ENCODE measurements around the gene OBSCN. TPM values are rescaled to one million over a fixed set of nuclear protein-coding genes. Genes with fewer than 3 reads are reported as not detected.

The OBSCN gene
- total RNA-seq, 1 donor from 2014 or later, result 20.6 TPM

DNA sequence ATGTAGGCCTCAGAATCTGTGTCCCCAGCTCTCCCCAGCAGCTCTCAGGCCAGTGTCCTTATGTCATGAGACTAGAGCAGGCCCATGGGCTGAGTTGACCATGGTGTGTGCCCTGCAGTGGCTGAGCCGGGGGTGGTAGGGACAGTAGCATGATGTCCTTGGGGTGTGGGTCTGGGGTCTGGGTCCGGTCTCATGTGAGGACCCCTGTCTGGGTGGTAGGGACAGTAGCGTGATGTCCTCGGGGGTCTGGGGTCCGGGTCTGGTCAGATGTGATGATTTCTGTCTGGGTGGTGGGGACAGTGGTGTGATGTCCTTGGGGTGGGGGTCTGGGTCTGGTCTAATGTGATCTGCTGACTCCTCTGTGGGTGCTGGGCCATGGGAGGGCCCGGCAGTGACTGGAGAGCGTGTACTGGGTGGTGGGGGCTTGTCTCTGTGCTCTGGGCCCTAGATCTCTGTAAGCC is 64.5 kb downstream of the OBSCN start:
- DNase-seq (ENCODE audit: low read depth), result no peak
- H3K4me3 ChIP-seq (ENCODE audit: low read depth, low read length), result no peak overlapping the region
- TF ChIP-seq, protein P1, sequence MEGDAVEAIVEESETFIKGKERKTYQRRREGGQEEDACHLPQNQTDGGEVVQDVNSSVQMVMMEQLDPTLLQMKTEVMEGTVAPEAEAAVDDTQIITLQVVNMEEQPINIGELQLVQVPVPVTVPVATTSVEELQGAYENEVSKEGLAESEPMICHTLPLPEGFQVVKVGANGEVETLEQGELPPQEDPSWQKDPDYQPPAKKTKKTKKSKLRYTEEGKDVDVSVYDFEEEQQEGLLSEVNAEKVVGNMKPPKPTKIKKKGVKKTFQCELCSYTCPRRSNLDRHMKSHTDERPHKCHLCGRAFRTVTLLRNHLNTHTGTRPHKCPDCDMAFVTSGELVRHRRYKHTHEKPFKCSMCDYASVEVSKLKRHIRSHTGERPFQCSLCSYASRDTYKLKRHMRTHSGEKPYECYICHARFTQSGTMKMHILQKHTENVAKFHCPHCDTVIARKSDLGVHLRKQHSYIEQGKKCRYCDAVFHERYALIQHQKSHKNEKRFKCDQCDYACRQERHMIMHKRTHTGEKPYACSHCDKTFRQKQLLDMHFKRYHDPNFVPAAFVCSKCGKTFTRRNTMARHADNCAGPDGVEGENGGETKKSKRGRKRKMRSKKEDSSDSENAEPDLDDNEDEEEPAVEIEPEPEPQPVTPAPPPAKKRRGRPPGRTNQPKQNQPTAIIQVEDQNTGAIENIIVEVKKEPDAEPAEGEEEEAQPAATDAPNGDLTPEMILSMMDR (conservative IDR thresholded peaks at IDR 0.05; ENCODE audit: low read depth, low read length), result no peak

DNA sequence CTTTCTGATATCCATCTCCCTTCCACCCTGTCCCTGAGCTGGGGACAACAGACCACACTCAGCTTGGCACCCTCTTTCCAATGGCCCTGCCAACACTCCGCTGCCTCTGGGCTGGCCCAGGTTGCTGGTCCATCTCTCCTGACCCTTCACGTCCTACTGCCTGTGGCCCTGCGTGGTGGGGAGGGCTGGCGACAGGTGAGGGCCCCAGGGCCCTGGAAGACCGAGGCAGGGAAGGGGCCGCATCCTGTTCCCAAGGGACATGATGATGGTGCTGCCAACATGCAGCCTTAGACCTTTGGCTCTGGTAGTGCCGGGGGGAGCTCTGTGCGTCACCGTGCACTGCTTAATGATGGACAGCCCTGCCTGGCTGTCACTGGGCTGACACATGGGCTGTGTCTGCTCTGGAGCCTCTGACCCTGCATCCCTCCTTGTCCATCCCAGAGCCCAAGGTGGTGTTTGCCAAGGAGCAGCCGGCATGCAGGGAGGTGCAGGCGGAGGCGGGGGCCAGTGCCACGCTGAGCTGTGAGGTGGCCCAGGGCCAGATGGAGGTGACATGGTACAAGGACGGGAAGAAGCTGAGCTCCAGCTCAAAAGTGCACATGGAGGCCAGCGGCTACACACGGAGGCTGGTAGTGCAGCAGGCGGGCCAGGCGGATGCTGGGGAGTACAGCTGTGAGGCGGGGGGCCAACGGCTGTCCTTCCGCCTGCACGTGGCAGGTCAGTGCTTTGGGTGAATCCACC is 65.2 kb downstream of the OBSCN start:
- H3K4me3 ChIP-seq (ENCODE audit: low read depth, low read length), result no peak overlapping the region
- DNase-seq (ENCODE audit: low read depth), result no peak
- TF ChIP-seq, protein P1 (conservative IDR thresholded peaks at IDR 0.05; ENCODE audit: low read depth, low read length), result no peak

DNA sequence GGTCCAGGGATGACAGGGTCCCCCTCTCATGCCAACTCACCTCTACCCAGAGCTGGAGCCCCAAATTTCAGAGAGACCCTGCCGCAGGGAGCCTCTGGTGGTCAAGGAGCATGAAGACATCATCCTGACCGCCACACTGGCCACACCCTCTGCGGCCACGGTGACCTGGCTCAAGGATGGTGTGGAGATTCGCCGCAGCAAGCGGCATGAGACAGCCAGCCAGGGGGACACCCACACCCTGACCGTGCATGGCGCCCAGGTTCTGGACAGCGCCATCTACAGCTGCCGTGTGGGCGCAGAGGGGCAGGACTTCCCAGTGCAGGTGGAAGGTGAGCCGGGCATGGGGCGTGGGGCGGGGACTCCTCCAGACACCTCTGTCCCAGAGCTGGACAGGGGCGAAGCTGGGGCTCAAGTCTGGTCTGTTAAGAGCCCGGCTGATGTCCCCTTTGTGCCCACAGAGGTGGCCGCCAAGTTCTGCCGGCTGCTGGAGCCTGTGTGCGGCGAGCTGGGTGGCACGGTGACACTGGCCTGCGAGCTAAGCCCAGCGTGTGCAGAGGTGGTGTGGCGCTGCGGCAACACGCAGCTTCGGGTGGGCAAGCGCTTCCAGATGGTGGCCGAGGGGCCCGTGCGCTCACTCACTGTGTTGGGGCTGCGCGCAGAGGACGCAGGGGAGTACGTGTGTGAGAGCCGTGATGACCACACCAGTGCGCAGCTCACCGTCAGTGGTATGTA is 66.0 kb downstream of the OBSCN start:
- no peak overlapping the region for H3K4me3 ChIP-seq (ENCODE audit: low read depth, low read length)
- no peak for DNase-seq (ENCODE audit: low read depth)
- TF ChIP-seq, protein P1 (conservative IDR thresholded peaks at IDR 0.05; ENCODE audit: low read depth, low read length), result no peak

DNA sequence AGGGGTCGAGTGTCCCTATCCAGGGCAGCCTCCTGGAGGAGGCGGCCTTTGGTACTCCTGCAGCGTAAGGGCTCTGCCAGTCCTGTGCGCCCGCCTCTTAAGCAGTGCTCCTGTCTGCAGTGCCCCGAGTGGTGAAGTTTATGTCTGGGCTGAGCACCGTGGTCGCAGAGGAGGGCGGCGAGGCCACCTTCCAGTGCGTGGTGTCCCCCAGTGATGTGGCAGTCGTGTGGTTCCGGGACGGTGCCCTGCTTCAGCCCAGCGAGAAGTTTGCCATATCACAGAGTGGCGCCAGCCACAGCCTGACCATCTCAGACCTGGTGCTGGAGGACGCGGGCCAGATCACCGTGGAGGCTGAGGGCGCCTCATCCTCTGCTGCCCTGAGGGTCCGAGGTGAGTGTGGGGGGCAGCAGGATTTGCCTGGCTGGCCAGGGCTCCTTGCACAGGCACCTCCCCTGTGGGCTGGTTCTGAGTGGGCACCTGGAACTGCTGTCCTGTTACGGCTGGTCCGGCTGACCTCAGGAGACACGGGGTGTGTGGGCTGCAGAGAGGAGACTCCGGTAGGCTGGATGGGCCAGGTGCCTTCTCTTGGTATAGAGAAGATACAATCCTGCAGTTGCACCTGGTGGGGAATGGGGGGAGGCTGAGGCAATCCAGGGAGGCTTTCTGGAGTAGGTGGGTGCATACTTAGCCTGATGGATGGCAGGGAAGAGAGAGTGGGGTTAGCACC is 66.8 kb downstream of the OBSCN start:
- DNase-seq (ENCODE audit: low read depth), result no peak

DNA sequence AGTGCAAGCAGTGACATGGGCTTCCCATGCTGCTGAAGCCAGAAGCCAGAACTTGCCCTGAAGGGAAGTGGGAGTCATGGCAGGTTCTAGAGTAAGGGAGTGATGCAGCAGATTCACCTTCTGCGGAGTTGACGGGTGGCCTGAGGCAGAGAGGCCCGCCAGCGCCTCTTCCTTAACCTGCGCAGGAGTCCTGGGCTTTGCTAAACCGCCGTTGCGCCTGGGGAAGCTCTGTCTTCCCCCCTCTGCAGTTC is 67.3 kb downstream of the OBSCN start:
- DNase-seq (ENCODE audit: low read depth), result no peak
- TF ChIP-seq, protein P1 (conservative IDR thresholded peaks at IDR 0.05; ENCODE audit: low read depth, low read length), result no peak
- H3K4me3 ChIP-seq (ENCODE audit: low read depth, low read length), result peak overlapping the region; percentile 44

More for the DNA sequence above, 66.8 kb downstream of the OBSCN start:
- TF ChIP-seq, protein P1 (conservative IDR thresholded peaks at IDR 0.05; ENCODE audit: low read depth, low read length), result no peak
- H3K4me3 ChIP-seq (ENCODE audit: low read depth, low read length), result no peak overlapping the region

DNA sequence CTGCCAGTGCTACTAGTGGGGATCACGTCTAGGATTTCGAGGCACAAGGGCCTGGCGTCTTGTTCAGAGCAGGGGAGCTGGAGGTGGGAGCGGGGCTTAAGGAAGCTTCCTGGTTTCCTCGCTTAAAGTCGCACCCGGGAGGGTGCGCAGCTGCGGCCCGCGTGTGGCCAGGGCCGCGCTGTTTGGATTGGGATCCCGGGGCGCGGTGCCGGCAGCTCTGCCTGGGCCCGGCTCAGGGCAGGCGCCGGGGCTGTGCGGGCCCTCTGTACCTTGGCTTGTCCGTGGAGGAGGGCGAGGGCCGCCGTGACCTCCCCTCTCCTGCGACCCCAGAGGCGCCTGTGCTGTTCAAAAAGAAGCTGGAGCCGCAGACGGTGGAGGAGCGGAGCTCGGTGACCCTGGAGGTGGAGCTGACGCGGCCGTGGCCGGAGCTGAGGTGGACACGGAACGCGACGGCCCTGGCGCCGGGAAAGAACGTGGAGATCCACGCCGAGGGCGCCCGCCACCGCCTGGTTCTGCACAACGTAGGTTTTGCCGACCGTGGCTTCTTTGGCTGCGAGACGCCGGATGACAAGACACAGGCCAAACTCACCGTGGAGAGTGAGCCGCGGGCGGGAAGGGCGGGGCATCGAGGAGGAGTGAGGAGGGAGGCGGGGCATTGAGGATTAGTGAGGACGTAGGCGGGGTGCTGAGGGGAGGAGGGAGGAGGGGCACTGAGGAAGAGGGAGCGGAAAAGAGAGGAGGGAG is 67.8 kb downstream of the OBSCN start:
- TF ChIP-seq, protein P1 (conservative IDR thresholded peaks at IDR 0.05; ENCODE audit: low read depth, low read length), result no peak
- no peak for DNase-seq (ENCODE audit: low read depth)
- peak overlapping the region; percentile 44 for H3K4me3 ChIP-seq (ENCODE audit: low read depth, low read length)

All from epithelial cell of proximal tubule (primary cell).